Measurements from ENCODE around the gene NACC2. TPM values are rescaled to one million over a fixed set of nuclear protein-coding genes. Genes with fewer than 3 reads are reported as not detected.

Gene NACC2
- total RNA-seq, 1 donor from 2014 or later: 34.0 TPM

DNA sequence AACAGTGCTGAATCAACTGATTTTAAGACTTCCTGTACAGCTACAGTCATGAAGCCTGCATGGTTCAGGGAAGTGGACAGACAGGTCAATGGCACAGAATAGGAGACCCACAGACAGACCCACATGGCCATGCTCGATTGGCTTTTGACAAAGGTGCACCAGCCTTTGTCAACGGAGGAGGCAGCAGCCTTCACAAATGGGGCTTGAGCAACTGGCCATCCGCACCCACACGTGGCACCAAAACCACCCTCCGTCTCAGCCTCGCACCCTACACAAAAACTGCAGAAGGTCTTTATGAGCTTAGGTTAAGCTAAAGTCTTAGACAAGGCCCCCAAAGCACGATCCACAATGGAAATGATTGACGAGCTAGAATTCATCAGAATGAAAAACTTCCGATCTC lies 74.4 kb downstream of the NACC2 start:
- no peak for DNase-seq (ENCODE audit: low read depth)

DNA sequence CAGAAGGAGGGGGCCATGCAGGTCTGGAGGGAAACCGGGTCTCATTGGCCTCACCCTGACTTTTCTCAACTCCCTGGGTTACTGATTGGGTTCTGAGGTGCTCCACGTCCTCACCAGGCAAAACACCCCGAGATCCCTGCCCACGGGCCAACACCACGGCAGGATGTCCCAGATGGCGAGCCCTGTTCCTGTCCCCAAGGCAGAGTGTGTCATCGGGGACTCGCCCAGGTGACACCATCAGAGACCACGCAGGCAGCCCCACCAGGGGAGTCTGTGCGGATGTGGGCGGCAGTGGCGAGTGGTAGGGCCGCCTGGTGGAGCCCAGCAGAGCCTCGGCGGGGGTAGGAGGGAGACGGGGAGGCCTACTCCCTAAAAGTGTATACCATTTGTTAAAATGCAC lies 74.9 kb downstream of the NACC2 start:
- H3K36me3 ChIP-seq (ENCODE audit: insufficient read depth, low read length): no peaks in the 10 kb centered on the region
- Mint-ChIP-seq H3K4me1 (ENCODE audit: low read depth, unreplicated experiment) (peaks cover 2% of the 10 kb centered on the region), H3K27ac (ENCODE audit: unreplicated experiment) (no peak overlapping the region), H3K27me3 (ENCODE audit: low read depth, unreplicated experiment) (no peaks in the 10 kb centered on the region), H3K4me3 (ENCODE audit: unreplicated experiment) (no peak overlapping the region), H3K36me3 (ENCODE audit: low read depth, unreplicated experiment) (peaks cover 12% of the 10 kb centered on the region), H3K9me3 (ENCODE audit: unreplicated experiment) (no peaks in the 10 kb centered on the region)
- peaks cover 94% of the 10 kb centered on the region for H4K20me1 ChIP-seq (ENCODE audit: insufficient read depth, low read length)
- no peak overlapping the region for H2AFZ ChIP-seq (ENCODE audit: low read depth, low read length)
- no peaks in the 10 kb centered on the region for H3K27me3 ChIP-seq (ENCODE audit: insufficient read depth, low read length)
- H3K9me3 ChIP-seq (ENCODE audit: insufficient read depth, low read depth, low read length): no peaks in the 10 kb centered on the region
- DNase-seq (ENCODE audit: low read depth) (no peak), FAIRE-seq (no peak)
- H3K4me3 ChIP-seq (ENCODE audit: insufficient read depth, low read depth, low read length): no peak overlapping the region
- TF ChIP-seq, protein P1, sequence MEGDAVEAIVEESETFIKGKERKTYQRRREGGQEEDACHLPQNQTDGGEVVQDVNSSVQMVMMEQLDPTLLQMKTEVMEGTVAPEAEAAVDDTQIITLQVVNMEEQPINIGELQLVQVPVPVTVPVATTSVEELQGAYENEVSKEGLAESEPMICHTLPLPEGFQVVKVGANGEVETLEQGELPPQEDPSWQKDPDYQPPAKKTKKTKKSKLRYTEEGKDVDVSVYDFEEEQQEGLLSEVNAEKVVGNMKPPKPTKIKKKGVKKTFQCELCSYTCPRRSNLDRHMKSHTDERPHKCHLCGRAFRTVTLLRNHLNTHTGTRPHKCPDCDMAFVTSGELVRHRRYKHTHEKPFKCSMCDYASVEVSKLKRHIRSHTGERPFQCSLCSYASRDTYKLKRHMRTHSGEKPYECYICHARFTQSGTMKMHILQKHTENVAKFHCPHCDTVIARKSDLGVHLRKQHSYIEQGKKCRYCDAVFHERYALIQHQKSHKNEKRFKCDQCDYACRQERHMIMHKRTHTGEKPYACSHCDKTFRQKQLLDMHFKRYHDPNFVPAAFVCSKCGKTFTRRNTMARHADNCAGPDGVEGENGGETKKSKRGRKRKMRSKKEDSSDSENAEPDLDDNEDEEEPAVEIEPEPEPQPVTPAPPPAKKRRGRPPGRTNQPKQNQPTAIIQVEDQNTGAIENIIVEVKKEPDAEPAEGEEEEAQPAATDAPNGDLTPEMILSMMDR (IDR thresholded peaks at IDR 0.05; ENCODE audit: insufficient read depth, low read depth, low read length): no peak
- TF ChIP-seq EZH2 (IDR thresholded peaks at IDR 0.05; ENCODE audit: insufficient read depth, low read length): no peak
- no peak overlapping the region for H3K9ac ChIP-seq (ENCODE audit: low read length)
- H3K27ac ChIP-seq (ENCODE audit: low read depth, low read length): no peak overlapping the region
- peaks cover 67% of the 10 kb centered on the region for H3K79me2 ChIP-seq (ENCODE audit: insufficient read depth, low read length)
- no peak overlapping the region for H3K4me2 ChIP-seq (ENCODE audit: low read length)
- no peaks in the 10 kb centered on the region for H3K4me1 ChIP-seq (ENCODE audit: insufficient read depth, low read length)

More for the DNA sequence above, 74.4 kb downstream of the NACC2 start:
- H3K27ac ChIP-seq (ENCODE audit: low read depth, low read length): no peak overlapping the region
- H3K27me3 ChIP-seq (ENCODE audit: insufficient read depth, low read length): no peaks in the 10 kb centered on the region
- TF ChIP-seq, protein P1 (IDR thresholded peaks at IDR 0.05; ENCODE audit: insufficient read depth, low read depth, low read length): no peak
- no peak for TF ChIP-seq EZH2 (IDR thresholded peaks at IDR 0.05; ENCODE audit: insufficient read depth, low read length)
- peaks cover 94% of the 10 kb centered on the region for H4K20me1 ChIP-seq (ENCODE audit: insufficient read depth, low read length)
- Mint-ChIP-seq H3K4me1 (ENCODE audit: low read depth, unreplicated experiment) (peaks cover 2% of the 10 kb centered on the region), H3K27me3 (ENCODE audit: low read depth, unreplicated experiment) (no peaks in the 10 kb centered on the region), H3K4me3 (ENCODE audit: unreplicated experiment) (no peak overlapping the region), H3K9me3 (ENCODE audit: unreplicated experiment) (no peaks in the 10 kb centered on the region), H3K27ac (ENCODE audit: unreplicated experiment) (no peak overlapping the region), H3K36me3 (ENCODE audit: low read depth, unreplicated experiment) (peaks cover 15% of the 10 kb centered on the region)
- H3K4me3 ChIP-seq (ENCODE audit: insufficient read depth, low read depth, low read length): no peak overlapping the region
- H3K4me2 ChIP-seq (ENCODE audit: low read length): no peak overlapping the region
- H2AFZ ChIP-seq (ENCODE audit: low read depth, low read length): no peak overlapping the region
- peaks cover 67% of the 10 kb centered on the region for H3K79me2 ChIP-seq (ENCODE audit: insufficient read depth, low read length)
- no peaks in the 10 kb centered on the region for H3K4me1 ChIP-seq (ENCODE audit: insufficient read depth, low read length)
- H3K9me3 ChIP-seq (ENCODE audit: insufficient read depth, low read depth, low read length): no peaks in the 10 kb centered on the region
- no peak overlapping the region for H3K9ac ChIP-seq (ENCODE audit: low read length)
- no peak for FAIRE-seq
- H3K36me3 ChIP-seq (ENCODE audit: insufficient read depth, low read length): no peaks in the 10 kb centered on the region

DNA sequence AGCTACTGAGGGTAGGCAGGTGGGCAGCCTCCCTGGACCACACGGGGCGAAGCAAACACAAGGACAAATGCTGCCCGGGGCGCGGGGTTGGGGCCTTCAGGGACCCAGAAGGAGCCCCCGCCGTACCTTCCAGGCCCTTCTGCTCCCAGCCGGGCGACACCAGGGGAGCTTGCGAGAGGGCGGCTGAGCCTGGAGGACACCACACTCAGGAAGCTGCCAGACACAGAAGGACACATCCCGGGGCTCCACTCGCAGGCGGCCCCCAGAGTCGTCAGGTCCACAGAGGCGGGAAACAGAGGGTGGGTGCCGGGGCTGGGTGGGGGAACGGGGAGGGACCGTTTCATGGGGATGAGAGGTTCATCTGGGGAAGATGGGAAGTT lies 75.4 kb downstream of the NACC2 start:
- no peak overlapping the region for H3K4me2 ChIP-seq (ENCODE audit: low read length)
- H3K9ac ChIP-seq (ENCODE audit: low read length): no peak overlapping the region
- H4K20me1 ChIP-seq (ENCODE audit: insufficient read depth, low read length): peaks cover 94% of the 10 kb centered on the region
- H3K4me1 ChIP-seq (ENCODE audit: insufficient read depth, low read length): no peaks in the 10 kb centered on the region
- no peak overlapping the region for H3K4me3 Mint-ChIP-seq (ENCODE audit: unreplicated experiment)
- H3K27ac Mint-ChIP-seq (ENCODE audit: unreplicated experiment): no peak overlapping the region
- H3K27ac ChIP-seq (ENCODE audit: low read depth, low read length): no peak overlapping the region
- DNase-seq (ENCODE audit: low read depth) (no peak), FAIRE-seq (no peak)
- H3K36me3 Mint-ChIP-seq (ENCODE audit: low read depth, unreplicated experiment): peaks cover 12% of the 10 kb centered on the region
- no peak overlapping the region for H3K4me3 ChIP-seq (ENCODE audit: insufficient read depth, low read depth, low read length)
- no peaks in the 10 kb centered on the region for H3K9me3 Mint-ChIP-seq (ENCODE audit: unreplicated experiment)
- H3K4me1 Mint-ChIP-seq (ENCODE audit: low read depth, unreplicated experiment): peaks cover 2% of the 10 kb centered on the region
- H2AFZ ChIP-seq (ENCODE audit: low read depth, low read length): no peak overlapping the region
- no peak for TF ChIP-seq EZH2 (IDR thresholded peaks at IDR 0.05; ENCODE audit: insufficient read depth, low read length)
- TF ChIP-seq, protein P1 (IDR thresholded peaks at IDR 0.05; ENCODE audit: insufficient read depth, low read depth, low read length): no peak
- H3K27me3 Mint-ChIP-seq (ENCODE audit: low read depth, unreplicated experiment): no peaks in the 10 kb centered on the region
- peaks cover 71% of the 10 kb centered on the region for H3K79me2 ChIP-seq (ENCODE audit: insufficient read depth, low read length)
- H3K9me3 ChIP-seq (ENCODE audit: insufficient read depth, low read depth, low read length): no peaks in the 10 kb centered on the region
- no peaks in the 10 kb centered on the region for H3K36me3 ChIP-seq (ENCODE audit: insufficient read depth, low read length)
- H3K27me3 ChIP-seq (ENCODE audit: insufficient read depth, low read length): no peaks in the 10 kb centered on the region

Data from astrocyte (in vitro differentiated cells and primary cell).